H9 (cell line): Measurements from ENCODE around the gene QSER1. TPM values are rescaled to one million over a fixed set of nuclear protein-coding genes. Genes with fewer than 3 reads are reported as not detected.

Source experiments
- DNase-seq: peaks from one replicate; pipeline ENCODE4 v3.0.0-alpha.2; 2017
- H2AFZ ChIP-seq: one replicate; pipeline ENCODE4 v1.6.1; 2013; ENCODE audit warnings: mild to moderate bottlenecking, low read length, control low read depth, moderate library complexity
- H2AK5ac ChIP-seq: 2 replicates; pipeline ENCODE4 v1.6.1; 2013; ENCODE audit warnings: low read length, control low read depth, mixed read lengths; ENCODE audit not compliant: insufficient read length
- H2BK120ac ChIP-seq: one replicate; pipeline ENCODE4 v1.6.1; 2013; ENCODE audit warnings: low read depth, mild to moderate bottlenecking, low read length, control low read depth, inconsistent platforms; ENCODE audit not compliant: poor library complexity, severe bottlenecking
- H2BK12ac ChIP-seq: 2 replicates; pipeline ENCODE4 v1.6.1; 2013; ENCODE audit warnings: low read length, control low read depth, mixed read lengths, low read depth; ENCODE audit not compliant: insufficient read length
- H2BK15ac ChIP-seq: 2 replicates; pipeline ENCODE4 v1.6.1; 2013; ENCODE audit warnings: low read depth, low read length, control low read depth
- H2BK20ac ChIP-seq: one replicate; pipeline ENCODE4 v1.6.1; 2013; ENCODE audit warnings: low read depth, mild to moderate bottlenecking, low read length, control low read depth, inconsistent platforms; ENCODE audit not compliant: poor library complexity, severe bottlenecking
- H2BK5ac ChIP-seq: 2 replicates; pipeline ENCODE4 v1.6.1; 2013; ENCODE audit warnings: low read length, control low read depth, mixed read lengths; ENCODE audit not compliant: insufficient read length
- H3K14ac ChIP-seq: 2 replicates; pipeline ENCODE4 v1.6.1; 2013; ENCODE audit warnings: low read length, control low read depth; ENCODE audit not compliant: insufficient read depth
- H3K18ac ChIP-seq: 2 replicates; pipeline ENCODE4 v1.6.1; 2013; ENCODE audit warnings: low read depth, mild to moderate bottlenecking, mixed read lengths, low read length, control low read depth; ENCODE audit not compliant: insufficient read length
- H3K23ac ChIP-seq: 2 replicates; pipeline ENCODE4 v1.6.1; 2013; ENCODE audit warnings: low read length, control low read depth, mixed read lengths, low read depth; ENCODE audit not compliant: insufficient read length
- H3K23me2 ChIP-seq: 2 replicates; pipeline ENCODE4 v1.6.1; 2013; ENCODE audit warnings: low read depth, mild to moderate bottlenecking, mixed read lengths, low read length, control low read depth; ENCODE audit not compliant: insufficient read length, poor library complexity, severe bottlenecking
- H3K27ac ChIP-seq: 2 replicates; pipeline ENCODE4 v1.5.1; 2013; ENCODE audit warnings: low read length, control low read depth, mixed read lengths, low read depth; ENCODE audit not compliant: insufficient read length
- H3K27me3 ChIP-seq: 2 replicates; pipeline ENCODE4 v1.6.1; 2013; ENCODE audit warnings: low read length, control low read depth, inconsistent platforms; ENCODE audit not compliant: insufficient read depth
- H3K4ac ChIP-seq: 2 replicates; pipeline ENCODE4 v1.6.1; 2013; ENCODE audit warnings: low read depth, mild to moderate bottlenecking, control low read depth, inconsistent platforms, low read length, moderate library complexity
- H3K4me1 ChIP-seq: 2 replicates; pipeline ENCODE4 v1.6.1; 2013; ENCODE audit warnings: low read length, control low read depth, inconsistent platforms; ENCODE audit not compliant: insufficient read depth
- H3K4me2 ChIP-seq: 2 replicates; pipeline ENCODE4 v1.6.1; 2013; ENCODE audit warnings: low read length, control low read depth, mixed read lengths; ENCODE audit not compliant: insufficient read length, insufficient read depth
- H3K56ac ChIP-seq: 2 replicates; pipeline ENCODE4 v1.6.1; 2013; ENCODE audit warnings: low read depth, mild to moderate bottlenecking, mixed read lengths, low read length, control low read depth; ENCODE audit not compliant: insufficient read length
- H3K79me1 ChIP-seq: 2 replicates; pipeline ENCODE4 v1.6.1; 2013; ENCODE audit warnings: low read depth, mild to moderate bottlenecking, moderate library complexity, low read length, control low read depth, inconsistent platforms; ENCODE audit not compliant: insufficient read depth, poor library complexity, severe bottlenecking
- H3K79me2 ChIP-seq: 2 replicates; pipeline ENCODE4 v1.6.1; 2013; ENCODE audit warnings: low read length, control low read depth, inconsistent platforms; ENCODE audit not compliant: insufficient read depth
- H3K9ac ChIP-seq: 2 replicates; pipeline ENCODE4 v1.6.1; 2013; ENCODE audit warnings: low read length, control low read depth, mixed read lengths; ENCODE audit not compliant: insufficient read length; ENCODE audit errors: extremely low read depth
- H3K9me3 ChIP-seq: one replicate; pipeline ENCODE4 v1.6.1; 2013; ENCODE audit warnings: low read depth, low read length, inconsistent platforms; ENCODE audit not compliant: control insufficient read depth
- H3T11ph ChIP-seq: one replicate; pipeline ENCODE4 v1.6.1; 2013; ENCODE audit warnings: mild to moderate bottlenecking, low read length, control low read depth, inconsistent platforms
- H4K20me1 ChIP-seq: one replicate; pipeline ENCODE4 v1.6.1; 2013; ENCODE audit not compliant: control insufficient read depth, insufficient read length, insufficient read depth
- H4K5ac ChIP-seq: 2 replicates; pipeline ENCODE4 v1.6.1; 2013; ENCODE audit warnings: low read depth, mild to moderate bottlenecking, mixed read lengths, low read length, control low read depth; ENCODE audit not compliant: insufficient read length
- H4K8ac ChIP-seq: replicated peaks from 2 replicates; pipeline ENCODE4 v1.6.1; 2013; ENCODE audit warnings: low read length, control low read depth, mixed read lengths, low read depth; ENCODE audit not compliant: insufficient read length
- H4K91ac ChIP-seq: 2 replicates; pipeline ENCODE4 v1.6.1; 2013; ENCODE audit warnings: low read depth, mild to moderate bottlenecking, moderate library complexity, mixed read lengths, low read length, control low read depth; ENCODE audit not compliant: insufficient read length
- H3K27ac Mint-ChIP-seq, 3 experiments: 2 replicates in 2 of 3; 3 replicates in 1 of 3; pipeline ENCODE4 v1.8.0; 2020 to 2021; ENCODE audit warnings: mixed read lengths in 3 of 3, mild to moderate bottlenecking in 1 of 3, moderate library complexity in 1 of 3
- H3K27me3 Mint-ChIP-seq: 2 replicates; pipeline ENCODE4 v1.8.0; 2021; ENCODE audit warnings: low read depth, mild to moderate bottlenecking, moderate library complexity, mixed read lengths
- H3K36me3 Mint-ChIP-seq, 3 experiments: 2 replicates in 2 of 3; 3 replicates in 1 of 3; pipeline ENCODE4 v1.8.0; 2020 to 2021; ENCODE audit warnings: low read depth in 3 of 3, mixed read lengths in 3 of 3; ENCODE audit not compliant: insufficient read depth in 1 of 3
- H3K4me1 Mint-ChIP-seq, 2 experiments: 2 replicates each; pipeline ENCODE4 v1.8.0; 2020; ENCODE audit warnings: mixed read lengths in 2 of 2
- H3K4me3 Mint-ChIP-seq, 2 experiments: 2 replicates in 1 of 2; 3 replicates in 1 of 2; pipeline ENCODE4 v1.8.0; 2020 to 2021; ENCODE audit warnings: mild to moderate bottlenecking in 2 of 2, mixed read lengths in 2 of 2, moderate library complexity in 1 of 2
- H3K9me3 Mint-ChIP-seq, 2 experiments: 2 replicates in 1 of 2; 3 replicates in 1 of 2; pipeline ENCODE4 v1.8.0; 2020; ENCODE audit warnings: mild to moderate bottlenecking in 2 of 2, mixed read lengths in 2 of 2, moderate library complexity in 1 of 2
- CTCF ChIP-seq: fragments of 200-600 bp; sonication (generic); conservative IDR thresholded peaks from 3 replicates; pipeline ENCODE4 v1.8.0; 2021; ENCODE audit warnings: antibody characterized with exemption, mild to moderate bottlenecking
- WGBS: extraction: QIAGEN DNeasy Blood & Tissue Kit; methylation state at CpG from one replicate; pipeline ENCODE4 v1.1.7; 2013; ENCODE audit warnings: missing lambda C conversion rate, low lambda C conversion rate, mixed read lengths; ENCODE audit not compliant: insufficient read length; ENCODE audit errors: extremely low coverage; 5-methylcytosine and 5-hydroxymethylcytosine counted together
- total RNA-seq: library from RNA; stranded (reverse); gene quantifications from 2 replicates; pipeline ENCODE4 v1.2.1, GENCODE V29; 2021

The QSER1 gene
- total RNA-seq, 1 experiment from 2014 or later: 139 TPM

GRCh38 chr11:32884023-32884422 lies 8.6 kb upstream of the QSER1 start:
- H3K23me2 ChIP-seq: no peaks in the 10 kb centered on the region
- no peak overlapping the region for H3K9ac ChIP-seq
- H3K27me3 ChIP-seq: no peaks in the 10 kb centered on the region
- peak overlapping the region in 2 of 3 experiments; percentile 10 to 92; a peak in 4 of 7 replicates for H3K27ac Mint-ChIP-seq
- no peak overlapping the region for H2BK15ac ChIP-seq
- H4K8ac ChIP-seq: no peak overlapping the region
- H4K5ac ChIP-seq: no peak overlapping the region
- H3K23ac ChIP-seq: no peak overlapping the region
- H3K4me1 ChIP-seq: no peaks in the 10 kb centered on the region; the same call in 1 of the 2 replicates
- H2BK120ac ChIP-seq: no peak overlapping the region
- DNase-seq: no peak
- no peak overlapping the region for H3K4me3 Mint-ChIP-seq
- H4K91ac ChIP-seq: no peak overlapping the region
- no peak overlapping the region for H3K4ac ChIP-seq
- H3K9me3 ChIP-seq: no peaks in the 10 kb centered on the region
- H3K4me1 Mint-ChIP-seq: peaks cover 19 to 22% of the 10 kb centered on the region in 2 experiments
- no peak overlapping the region for H3K14ac ChIP-seq
- no peaks in the 10 kb centered on the region for H3K79me1 ChIP-seq
- no peak overlapping the region for H3T11ph ChIP-seq
- H3K36me3 Mint-ChIP-seq: peaks cover 12 to 21% (median 17%) of the 10 kb centered on the region in 3 experiments
- H2AK5ac ChIP-seq: no peak overlapping the region
- no CpG with 5 or more reads among the region's 3 CpGs for WGBS
- H3K18ac ChIP-seq: no peak overlapping the region
- no peaks in the 10 kb centered on the region for H3K27me3 Mint-ChIP-seq
- H2BK20ac ChIP-seq: no peak overlapping the region
- no peak overlapping the region for H3K27ac ChIP-seq
- no peak overlapping the region for H2BK12ac ChIP-seq
- H4K20me1 ChIP-seq: no peaks in the 10 kb centered on the region
- no peak overlapping the region for H2AFZ ChIP-seq
- H3K56ac ChIP-seq: no peak overlapping the region
- peaks cover 19 to 22% of the 10 kb centered on the region in 2 experiments for H3K9me3 Mint-ChIP-seq
- H3K4me2 ChIP-seq: no peak overlapping the region
- no peak overlapping the region for H2BK5ac ChIP-seq
- TF ChIP-seq CTCF: no peak
- H3K79me2 ChIP-seq: no peaks in the 10 kb centered on the region; the same call in 1 of the 2 replicates
